BE2C (cell line): ENCODE results near the gene NDOR1.
A peak's percentile ranks its signal among the peaks of the same experiment; 100 is the strongest.
"Not testable (repeated sequence)": the region's sequence is repeated elsewhere in the genome, so short reads cannot be mapped to it uniquely, and the experiment has no call there.

ENCODE experiments used
- DNase-seq: peaks from one replicate; pipeline ENCODE4 v3.0.0-alpha.2; 2020
- H3K27me3 ChIP-seq: fragments of 250-450 bp; sonication (Bioruptor Pico); 2 replicates; pipeline ENCODE4 v1.5.1; 2020; ENCODE audit warnings: mild to moderate bottlenecking
- H3K36me3 ChIP-seq: fragments of 250-450 bp; sonication (Bioruptor Pico); 2 replicates; pipeline ENCODE4 v1.5.1; 2020; ENCODE audit warnings: mild to moderate bottlenecking
- H3K4me1 ChIP-seq: fragments of 250-450 bp; sonication (Bioruptor Pico); 2 replicates; pipeline ENCODE4 v1.5.1; 2020
- H3K4me3 ChIP-seq: 2 replicates; pipeline ENCODE4 v1.5.1; 2011; ENCODE audit warnings: low read depth, low read length
- H3K9me3 ChIP-seq: fragments of 250-450 bp; sonication (Bioruptor Pico); 2 replicates; pipeline ENCODE4 v1.5.1; 2020
- TF ChIP-seq, protein P1 (sequence below): IDR thresholded peaks from 2 replicates; pipeline ENCODE4 v1.5.1; 2012; ENCODE audit warnings: mild to moderate bottlenecking, low read depth, low read length

NDOR1 gene

DNA sequence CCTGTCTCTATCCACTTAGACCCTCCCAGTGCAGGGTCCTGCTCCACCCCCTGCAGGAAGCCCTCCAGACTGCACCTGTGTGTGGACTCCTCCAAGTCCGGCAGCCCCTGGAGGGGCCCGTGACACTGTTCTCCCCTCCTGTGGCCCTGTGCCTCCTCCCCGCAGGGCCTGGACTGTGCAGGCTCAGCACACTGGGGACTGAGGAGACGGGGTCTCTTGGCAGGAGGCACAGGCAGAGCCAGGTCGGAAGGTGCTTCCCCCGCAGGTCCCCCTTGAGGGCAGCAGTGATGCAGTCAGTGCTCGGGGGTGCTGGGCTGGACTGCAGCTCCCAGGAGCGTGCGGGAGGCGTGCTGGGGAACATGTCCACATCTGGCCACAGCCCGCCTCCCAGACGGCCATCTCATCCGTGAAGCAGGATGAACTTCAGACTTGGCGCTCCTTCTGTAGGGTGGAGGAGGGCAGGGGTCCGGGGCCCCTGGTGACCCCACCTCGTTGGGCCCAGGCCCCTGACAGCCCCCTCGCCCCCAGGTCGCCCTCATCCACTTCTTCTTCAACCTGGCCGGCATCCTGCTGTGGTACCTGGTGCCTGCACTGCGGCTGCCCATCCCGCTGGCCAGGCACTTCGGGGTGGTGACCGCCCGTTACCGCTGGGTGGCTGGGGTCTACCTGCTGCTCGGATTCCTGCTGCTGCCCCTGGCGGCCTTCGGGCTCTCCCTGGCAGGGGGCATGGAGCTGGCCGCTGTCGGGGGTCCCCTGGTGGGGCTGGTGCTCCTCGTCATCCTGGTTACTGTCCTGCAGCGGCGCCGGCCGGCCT is 30.1 kb downstream of the NDOR1 start:
- H3K27me3 ChIP-seq, result no peaks in the 10 kb centered on the region
- no peaks in the 10 kb centered on the region for H3K9me3 ChIP-seq
- TF ChIP-seq, protein P1, sequence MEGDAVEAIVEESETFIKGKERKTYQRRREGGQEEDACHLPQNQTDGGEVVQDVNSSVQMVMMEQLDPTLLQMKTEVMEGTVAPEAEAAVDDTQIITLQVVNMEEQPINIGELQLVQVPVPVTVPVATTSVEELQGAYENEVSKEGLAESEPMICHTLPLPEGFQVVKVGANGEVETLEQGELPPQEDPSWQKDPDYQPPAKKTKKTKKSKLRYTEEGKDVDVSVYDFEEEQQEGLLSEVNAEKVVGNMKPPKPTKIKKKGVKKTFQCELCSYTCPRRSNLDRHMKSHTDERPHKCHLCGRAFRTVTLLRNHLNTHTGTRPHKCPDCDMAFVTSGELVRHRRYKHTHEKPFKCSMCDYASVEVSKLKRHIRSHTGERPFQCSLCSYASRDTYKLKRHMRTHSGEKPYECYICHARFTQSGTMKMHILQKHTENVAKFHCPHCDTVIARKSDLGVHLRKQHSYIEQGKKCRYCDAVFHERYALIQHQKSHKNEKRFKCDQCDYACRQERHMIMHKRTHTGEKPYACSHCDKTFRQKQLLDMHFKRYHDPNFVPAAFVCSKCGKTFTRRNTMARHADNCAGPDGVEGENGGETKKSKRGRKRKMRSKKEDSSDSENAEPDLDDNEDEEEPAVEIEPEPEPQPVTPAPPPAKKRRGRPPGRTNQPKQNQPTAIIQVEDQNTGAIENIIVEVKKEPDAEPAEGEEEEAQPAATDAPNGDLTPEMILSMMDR, result peak; percentile 25
- no peak for DNase-seq
- peaks cover 4% of the 10 kb centered on the region for H3K4me1 ChIP-seq
- no peak overlapping the region for H3K4me3 ChIP-seq
- H3K36me3 ChIP-seq, result no peaks in the 10 kb centered on the region

GRCh38 chr9:137236238-137236935 is 30.9 kb downstream of the NDOR1 start:
- TF ChIP-seq, protein P1, result peak; percentile 95
- H3K4me3 ChIP-seq, result no peak overlapping the region
- H3K36me3 ChIP-seq, result no peaks in the 10 kb centered on the region
- H3K9me3 ChIP-seq, result no peaks in the 10 kb centered on the region
- H3K27me3 ChIP-seq, result no peaks in the 10 kb centered on the region
- H3K4me1 ChIP-seq, result peaks cover 4% of the 10 kb centered on the region
- DNase-seq, result peak; percentile 94

DNA sequence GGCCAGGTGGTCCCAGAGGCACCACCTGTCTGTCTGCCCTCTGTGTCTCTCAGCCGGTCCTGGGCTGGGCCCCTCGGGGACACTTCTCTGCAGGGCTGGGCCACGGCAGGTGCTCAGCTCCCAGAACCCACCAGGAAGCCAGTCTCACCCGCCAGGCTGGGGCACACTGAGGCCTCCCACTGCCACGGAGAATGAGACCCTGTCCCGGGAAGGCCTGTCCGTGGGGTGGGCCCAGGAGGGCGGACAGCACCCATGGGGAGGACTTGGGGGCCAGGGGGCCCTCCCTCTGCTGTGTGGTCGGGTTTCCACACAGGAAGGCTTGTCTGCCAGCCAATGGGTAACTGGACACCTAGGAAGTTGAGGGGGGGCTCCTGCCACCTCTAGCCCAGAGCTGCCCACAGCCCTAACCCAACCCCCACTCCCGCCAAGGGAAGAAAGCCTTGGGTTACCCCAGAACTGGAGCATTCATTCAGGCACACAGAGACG is 31.5 kb downstream of the NDOR1 start:
- Histone ChIP-seq H3K4me3 (no peak overlapping the region), H3K36me3 (peaks cover 3% of the 10 kb centered on the region), H3K4me1 (peaks cover 4% of the 10 kb centered on the region), H3K27me3 (no peaks in the 10 kb centered on the region), H3K9me3 (no peaks in the 10 kb centered on the region)
- DNase-seq, result no peak
- TF ChIP-seq, protein P1, result no peak

DNA sequence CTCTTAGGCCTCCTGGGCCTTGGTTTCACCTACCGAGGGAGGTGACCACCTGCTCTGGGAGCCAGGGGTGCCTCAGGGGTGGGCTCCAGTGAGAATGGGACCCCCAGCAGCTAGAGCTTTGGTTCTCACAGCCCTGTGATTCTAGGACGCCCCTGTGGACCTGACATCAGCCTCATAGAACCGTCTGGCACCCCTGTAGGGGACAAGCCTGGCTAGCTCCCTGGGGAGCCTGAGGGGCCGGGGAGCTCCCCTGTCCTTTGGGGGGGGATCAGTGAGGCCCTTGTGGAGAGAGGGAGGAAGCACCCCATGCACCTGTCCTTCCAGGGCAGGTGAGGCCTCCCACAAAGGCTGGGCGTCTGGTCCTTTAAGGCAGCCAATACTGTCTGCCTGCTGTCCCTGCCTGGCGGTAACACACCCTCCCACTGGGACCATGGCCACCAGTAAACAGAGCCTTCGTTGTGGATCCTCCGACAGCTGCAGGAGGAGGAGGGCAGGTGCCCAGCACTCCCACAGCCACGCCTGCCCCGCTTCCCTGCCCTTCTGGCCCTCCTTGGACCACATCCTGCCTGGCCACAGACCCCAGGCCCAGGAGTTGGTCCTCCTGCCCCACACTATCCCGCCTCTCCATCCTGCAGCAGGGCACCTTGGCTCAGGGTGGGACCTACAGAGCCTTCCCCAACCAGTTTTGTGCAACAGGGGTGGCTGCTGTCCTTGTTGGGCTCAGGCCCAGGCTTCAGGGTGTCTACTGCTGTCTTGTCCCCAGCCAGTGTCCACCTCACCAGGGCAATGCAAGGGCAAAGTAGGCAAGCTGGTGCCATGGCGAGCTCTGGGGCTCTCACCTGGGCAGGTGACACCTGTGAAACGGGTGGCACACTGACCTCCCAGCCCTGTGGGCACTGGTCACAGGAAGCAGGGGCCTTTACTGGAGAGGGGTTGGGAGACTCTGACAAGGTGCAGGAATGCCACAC is 32.5 kb downstream of the NDOR1 start:
- TF ChIP-seq, protein P1, result no peak
- H3K4me3 ChIP-seq, result no peak overlapping the region
- DNase-seq, result no peak
- H3K36me3 ChIP-seq, result peaks cover 14% of the 10 kb centered on the region
- H3K9me3 ChIP-seq, result no peaks in the 10 kb centered on the region
- no peaks in the 10 kb centered on the region for H3K27me3 ChIP-seq
- H3K4me1 ChIP-seq, result peaks cover 10% of the 10 kb centered on the region

- peaks cover 19% of the 10 kb centered on the region for H3K4me1 ChIP-seq
- H3K4me3 ChIP-seq, result peak overlapping the region; percentile 76
- not testable (repeated sequence) for DNase-seq, H3K27me3 ChIP-seq, H3K9me3 ChIP-seq
- H3K36me3 ChIP-seq, result peaks cover 24% of the 10 kb centered on the region
Measured at GRCh38 chr9:137239541-137240200, 34.2 kb downstream of the NDOR1 start.
